Subcutaneous abdominal adipose tissue (tissue), 5 donors: ENCODE data around the gene ECHS1.
"Not testable (repeated sequence)": the region's sequence is repeated elsewhere in the genome, so short reads cannot be mapped to it uniquely, and the experiment has no call there.

Source experiments
- H3K27ac ChIP-seq: one replicate; pipeline ENCODE4 v1.7.0; 2013; ENCODE audit warnings: low read depth, mild to moderate bottlenecking, inconsistent platforms, low read length, moderate library complexity
- H3K27me3 ChIP-seq, 5 donors: one replicate each; pipeline ENCODE4 v1.7.0; 2013; ENCODE audit warnings: low read length in 5 of 5, inconsistent platforms in 1 of 5; ENCODE audit not compliant: control insufficient read depth in 5 of 5, insufficient read depth in 4 of 5
- H3K36me3 ChIP-seq, 5 donors: one replicate each; pipeline ENCODE4 v1.7.0; 2013; ENCODE audit warnings: low read length in 5 of 5; ENCODE audit not compliant: control insufficient read depth in 5 of 5, insufficient read depth in 5 of 5
- H3K4me1 ChIP-seq, 5 donors: one replicate each; pipeline ENCODE4 v1.7.0; 2013; ENCODE audit warnings: low read length in 5 of 5, mild to moderate bottlenecking in 3 of 5, moderate library complexity in 1 of 5; ENCODE audit not compliant: control insufficient read depth in 5 of 5, insufficient read depth in 5 of 5
- H3K4me3 ChIP-seq, 5 donors: one replicate each; pipeline ENCODE4 v1.7.0; 2013; ENCODE audit warnings: low read length in 5 of 5, low read depth in 1 of 5
- H3K9ac ChIP-seq, 5 donors: one replicate each; pipeline ENCODE4 v1.7.0; 2013; ENCODE audit warnings: low read length in 5 of 5, mild to moderate bottlenecking in 4 of 5, moderate library complexity in 3 of 5
- H3K9me3 ChIP-seq, 5 donors: one replicate each; pipeline ENCODE4 v1.7.0; 2013; ENCODE audit warnings: low read length in 5 of 5; ENCODE audit not compliant: control insufficient read depth in 5 of 5
- donor health status: healthy.
- donor health status: healthy.
- donor health status: healthy.
- donor health status: healthy.
- donor health status: healthy.

Gene ECHS1

DNA sequence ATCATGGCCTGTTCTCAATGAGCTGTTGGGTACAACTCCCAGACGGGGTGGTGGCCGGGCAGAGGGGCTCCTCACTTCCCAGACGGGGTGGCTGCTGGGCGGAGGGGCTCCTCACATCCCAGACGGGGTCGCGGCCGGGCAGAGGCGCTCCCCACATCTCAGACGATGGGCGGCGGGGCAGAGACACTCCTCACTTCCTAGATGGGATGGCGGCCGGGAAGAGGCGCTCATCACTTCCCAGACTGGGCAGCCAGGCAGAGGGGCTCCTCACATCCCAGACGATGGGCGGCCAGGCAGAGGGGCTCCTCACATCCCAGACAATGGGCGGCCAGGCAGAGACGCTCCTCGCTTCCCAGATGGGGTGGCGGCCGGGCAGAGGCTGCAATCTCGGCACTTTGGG, 41.2 kb upstream of the ECHS1 start:
- not testable (repeated sequence) for H3K4me3 ChIP-seq, H3K4me1 ChIP-seq, H3K9ac ChIP-seq, H3K27ac ChIP-seq, H3K27me3 ChIP-seq
- Histone ChIP-seq H3K36me3 (peaks cover 26 to 56% (median 37%) of the 10 kb centered on the region in 5 donors), H3K9me3 (peaks cover 13 to 20% (median 18%) of the 10 kb centered on the region in 5 donors)

DNA sequence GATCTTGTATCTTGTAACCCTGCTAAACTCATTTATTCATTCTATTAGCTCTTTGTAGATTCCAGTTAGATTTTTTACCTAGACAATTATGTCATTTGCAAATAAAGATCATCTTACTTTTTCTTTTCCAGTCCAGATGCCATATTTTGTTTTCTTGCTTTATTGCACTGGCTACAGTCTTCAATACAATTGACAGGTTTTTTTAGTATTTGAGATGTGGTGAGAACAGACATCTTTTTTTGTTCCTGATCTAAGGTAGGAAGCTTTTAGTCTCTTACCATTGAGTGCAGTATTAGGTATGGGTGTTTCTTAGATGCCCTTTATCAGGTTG, 39.2 kb upstream of the ECHS1 start:
- no peak overlapping the region for H3K27ac ChIP-seq
- no peak overlapping the region for H3K9ac ChIP-seq
- peaks cover 27 to 54% (median 33%) of the 10 kb centered on the region in 5 donors for H3K36me3 ChIP-seq

DNA sequence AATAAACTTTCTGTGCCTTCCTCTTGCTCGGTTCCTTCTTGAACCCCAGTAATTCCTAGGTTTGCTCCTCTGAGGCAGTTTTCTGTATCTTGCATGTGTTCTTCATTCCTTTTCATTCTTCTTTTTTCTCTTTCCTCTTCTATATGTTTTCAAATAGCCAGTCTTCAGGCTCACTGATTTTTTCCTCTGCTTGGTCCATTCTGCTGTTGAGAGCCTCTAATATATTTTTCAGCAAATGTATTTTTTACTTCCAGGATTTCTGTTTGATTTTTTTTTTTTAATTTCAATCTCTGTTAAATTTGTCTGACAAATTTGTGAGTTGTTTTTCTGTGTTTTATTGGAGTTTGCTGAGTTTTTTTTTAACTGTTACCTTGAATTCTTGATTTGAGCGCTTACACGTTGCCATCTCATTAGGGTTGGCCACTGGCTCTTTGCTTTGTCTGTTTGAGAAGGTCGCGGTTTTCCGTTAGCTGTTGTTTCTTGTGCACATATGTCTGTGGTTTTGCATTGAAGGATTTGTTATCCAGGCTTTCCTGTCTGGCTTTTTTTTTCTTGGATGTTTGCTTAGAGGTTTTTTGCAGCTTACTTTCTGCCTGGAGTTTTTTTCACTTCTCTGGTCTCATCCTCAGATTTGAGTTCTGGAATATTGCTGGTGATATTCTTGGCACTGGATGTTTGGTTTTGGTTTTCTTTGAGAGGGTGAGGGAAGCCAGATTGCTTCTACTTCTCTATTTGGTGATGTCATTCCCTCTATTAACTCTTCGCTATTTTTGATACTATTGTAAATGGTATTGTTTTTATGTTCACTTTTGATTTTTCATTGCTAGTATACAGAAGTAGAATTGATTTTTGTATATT, 38.6 kb upstream of the ECHS1 start:
- Histone ChIP-seq H3K27me3 (no peaks in the 10 kb centered on the region), H3K9me3 (peaks cover 13 to 20% (median 18%) of the 10 kb centered on the region in 5 donors), H3K36me3 (peaks cover 29 to 59% (median 35%) of the 10 kb centered on the region in 5 donors), H3K27ac (no peak overlapping the region), H3K9ac (no peak overlapping the region), H3K4me3 (no peak overlapping the region), H3K4me1 (no peaks in the 10 kb centered on the region)

More for the DNA sequence above, 39.2 kb upstream of the ECHS1 start:
- no peaks in the 10 kb centered on the region for H3K27me3 ChIP-seq
- H3K9me3 ChIP-seq, result peaks cover 13 to 20% (median 18%) of the 10 kb centered on the region in 5 donors
- no peaks in the 10 kb centered on the region for H3K4me1 ChIP-seq
- H3K4me3 ChIP-seq, result no peak overlapping the region

DNA sequence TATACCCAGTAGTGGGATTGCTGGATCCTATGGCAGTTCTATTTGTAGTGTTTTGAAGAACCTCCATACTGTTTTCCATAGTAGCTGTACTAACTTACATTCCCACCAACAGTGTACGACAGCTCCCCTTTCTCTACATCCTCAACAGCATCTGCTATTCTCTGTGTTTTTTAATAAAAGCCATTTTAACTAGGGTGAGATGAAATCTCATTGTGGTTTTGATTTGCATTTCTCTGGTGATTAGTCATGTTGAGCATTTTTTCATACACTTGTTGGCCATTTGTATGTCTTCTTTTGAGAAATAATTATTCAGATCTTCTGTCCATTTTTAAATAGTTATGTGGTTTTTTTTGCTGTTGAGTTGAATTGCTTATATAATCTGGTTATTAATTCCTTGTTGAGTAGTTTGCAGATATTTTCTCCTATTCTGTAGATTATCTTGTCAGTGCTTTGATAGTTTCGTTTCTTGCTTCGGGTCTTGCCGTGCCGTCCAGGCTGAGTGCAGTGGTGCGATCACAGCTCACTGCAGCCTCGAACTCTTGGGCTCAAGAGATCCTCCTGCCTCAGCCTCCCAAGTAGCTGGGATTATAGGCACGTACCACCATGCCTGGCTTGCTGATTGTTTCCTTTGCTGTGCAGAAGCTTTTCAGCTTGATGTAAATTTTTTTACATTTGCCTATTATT, 32.8 kb upstream of the ECHS1 start:
- no peak overlapping the region for H3K9ac ChIP-seq
- peaks cover 0 to 5% (median 3%) of the 10 kb centered on the region in 5 donors for H3K9me3 ChIP-seq
- no peak overlapping the region for H3K27ac ChIP-seq
- H3K36me3 ChIP-seq, result peaks cover 42 to 63% (median 56%) of the 10 kb centered on the region in 5 donors
- H3K4me3 ChIP-seq, result no peak overlapping the region
- H3K4me1 ChIP-seq, result peaks cover 0 to 2% (median 0%) of the 10 kb centered on the region in 5 donors
- no peaks in the 10 kb centered on the region for H3K27me3 ChIP-seq

DNA sequence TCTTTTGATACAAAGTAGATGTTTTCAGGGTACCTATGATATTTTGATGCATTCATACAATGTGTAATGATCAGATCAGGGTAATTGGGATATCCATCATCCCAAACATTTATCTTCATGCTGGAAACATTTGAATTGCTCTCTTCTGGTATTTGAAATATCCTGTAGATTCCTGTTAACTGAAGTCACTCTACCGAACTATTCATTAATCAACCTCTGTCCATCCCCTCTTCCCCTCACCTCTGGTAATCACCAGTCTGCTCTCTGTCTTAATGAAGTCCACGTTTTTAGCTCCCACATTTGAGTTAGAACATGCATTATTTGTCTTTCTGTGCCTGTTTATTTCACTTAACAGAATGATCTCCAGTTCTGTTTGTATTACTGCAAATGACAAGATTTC, 32.1 kb upstream of the ECHS1 start:
- Histone ChIP-seq H3K4me3 (no peak overlapping the region), H3K9ac (no peak overlapping the region), H3K9me3 (no peaks in the 10 kb centered on the region), H3K4me1 (peaks cover 0 to 3% (median 0%) of the 10 kb centered on the region in 5 donors), H3K27ac (no peak overlapping the region), H3K36me3 (peaks cover 37 to 63% (median 54%) of the 10 kb centered on the region in 5 donors), H3K27me3 (no peaks in the 10 kb centered on the region)

DNA sequence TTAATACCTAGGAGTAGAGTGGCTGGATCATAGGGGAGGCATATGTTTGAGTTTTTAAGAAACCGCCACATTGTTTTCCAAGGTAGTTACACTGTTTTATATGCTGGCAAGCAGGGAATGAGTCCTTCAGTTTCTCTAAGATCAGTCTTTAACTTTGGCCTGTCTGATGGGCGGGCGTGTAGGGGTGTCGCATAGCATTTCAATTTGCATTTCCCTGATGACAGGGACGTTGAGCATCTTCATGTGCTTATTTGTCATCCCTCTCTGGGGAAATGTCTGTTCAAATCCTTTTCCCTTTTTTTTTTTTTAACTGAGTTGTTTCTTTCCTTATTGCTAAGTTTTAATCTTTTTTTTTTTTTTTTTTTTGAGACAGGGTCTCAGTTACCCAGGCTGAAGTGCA, 30.6 kb upstream of the ECHS1 start:
- Histone ChIP-seq H3K27ac (no peak overlapping the region), H3K9me3 (no peaks in the 10 kb centered on the region), H3K4me1 (peaks cover 0 to 3% (median 0%) of the 10 kb centered on the region in 5 donors), H3K9ac (no peak overlapping the region), H3K36me3 (peaks cover 29 to 76% (median 61%) of the 10 kb centered on the region in 5 donors), H3K4me3 (no peak overlapping the region), H3K27me3 (no peaks in the 10 kb centered on the region)

DNA sequence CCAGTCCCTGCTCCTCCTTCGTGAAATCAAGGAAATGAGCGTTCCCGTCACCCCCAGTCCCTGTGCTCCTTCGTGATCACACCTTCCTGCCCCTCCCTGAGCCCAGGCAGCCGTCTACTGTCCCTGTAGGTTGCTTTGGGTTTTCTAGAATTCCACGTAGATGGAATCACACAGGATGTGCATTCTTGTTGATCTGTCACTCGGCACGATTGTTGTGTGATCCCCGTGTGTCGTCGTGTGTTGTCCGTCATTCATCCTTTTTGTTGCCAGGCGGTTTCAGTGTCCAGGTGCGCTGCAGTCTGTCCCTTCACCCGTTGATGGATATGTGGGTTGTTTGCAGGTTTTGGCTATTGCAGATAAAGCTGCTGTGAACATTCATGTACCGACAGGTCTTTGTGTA, 30.2 kb upstream of the ECHS1 start:
- Histone ChIP-seq H3K4me1 (peaks cover 0 to 3% (median 0%) of the 10 kb centered on the region in 5 donors), H3K9me3 (no peaks in the 10 kb centered on the region), H3K27ac (no peak overlapping the region), H3K9ac (no peak overlapping the region), H3K36me3 (peaks cover 25 to 78% (median 62%) of the 10 kb centered on the region in 5 donors), H3K27me3 (no peaks in the 10 kb centered on the region), H3K4me3 (no peak overlapping the region)

DNA sequence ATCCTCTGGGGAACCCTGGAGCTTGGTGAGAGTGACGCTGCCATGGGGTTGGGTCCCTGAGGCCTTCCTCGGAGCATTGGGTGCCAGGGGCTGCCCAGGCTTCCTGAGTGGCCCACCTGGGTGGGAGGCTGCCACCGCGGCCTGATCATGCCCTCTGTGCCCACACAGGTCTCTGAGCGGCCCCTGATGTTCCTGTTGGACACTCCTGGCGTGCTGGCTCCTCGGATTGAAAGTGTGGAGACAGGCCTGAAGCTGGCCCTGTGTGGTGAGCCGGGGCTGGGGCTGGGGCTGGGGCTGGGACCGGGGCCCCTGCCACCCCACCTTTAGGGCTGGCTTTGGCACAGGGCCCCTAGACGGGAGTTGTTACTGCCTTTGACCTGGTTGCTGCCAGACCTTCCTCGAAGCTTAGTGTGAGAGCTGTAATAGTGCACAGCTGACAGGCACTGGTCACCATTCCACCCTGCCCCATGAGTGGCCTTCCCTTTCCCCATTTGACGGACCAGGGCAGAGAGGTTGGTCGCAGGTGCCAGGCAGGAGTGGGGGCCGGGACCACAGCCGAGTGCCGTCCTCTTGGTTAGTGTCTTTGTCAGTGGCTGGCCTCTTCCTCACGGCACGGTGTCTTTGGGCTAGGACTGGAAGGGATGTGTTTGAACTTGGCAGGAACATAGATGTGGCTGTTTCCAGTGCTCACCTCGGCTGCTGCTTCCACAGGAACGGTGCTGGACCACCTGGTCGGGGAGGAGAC, 29.0 kb upstream of the ECHS1 start:
- H3K9me3 ChIP-seq, result no peaks in the 10 kb centered on the region
- H3K4me1 ChIP-seq, result peaks cover 0 to 3% (median 0%) of the 10 kb centered on the region in 5 donors
- H3K4me3 ChIP-seq, result no peak overlapping the region
- H3K27ac ChIP-seq, result no peak overlapping the region
- H3K36me3 ChIP-seq, result peaks cover 18 to 77% (median 69%) of the 10 kb centered on the region in 5 donors
- no peaks in the 10 kb centered on the region for H3K27me3 ChIP-seq
- H3K9ac ChIP-seq, result no peak overlapping the region

DNA sequence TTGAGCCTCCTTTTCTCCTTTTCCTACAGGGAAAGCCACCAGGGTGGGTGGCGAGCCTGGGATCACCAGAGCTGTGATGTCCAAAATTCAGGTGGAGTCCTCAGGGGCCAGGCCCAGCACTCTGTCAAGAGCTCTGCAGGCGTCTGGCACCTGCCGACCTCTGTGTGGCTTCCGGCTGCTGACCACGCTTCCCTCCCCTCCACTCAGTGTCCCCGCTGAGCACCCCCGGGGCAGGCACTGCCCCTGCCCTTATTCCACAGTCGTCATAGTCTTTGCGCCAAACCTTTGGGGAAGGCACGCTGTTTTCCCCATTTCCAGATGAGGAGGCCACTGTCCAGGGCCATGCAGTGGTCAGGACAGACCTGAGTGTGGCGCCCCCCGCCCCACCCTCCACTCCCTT, 28.3 kb upstream of the ECHS1 start:
- H3K27me3 ChIP-seq, result no peaks in the 10 kb centered on the region
- H3K27ac ChIP-seq, result no peak overlapping the region
- peaks cover 14 to 74% (median 72%) of the 10 kb centered on the region in 5 donors for H3K36me3 ChIP-seq
- peaks cover 0 to 3% (median 0%) of the 10 kb centered on the region in 5 donors for H3K4me1 ChIP-seq
- H3K9ac ChIP-seq, result no peak overlapping the region
- H3K4me3 ChIP-seq, result no peak overlapping the region
- no peaks in the 10 kb centered on the region for H3K9me3 ChIP-seq
